AG04449 (cell line): ENCODE results near the gene SPTBN1.

Experiments
- CTCF ChIA-PET: fragments of 350-600 bp; formaldehyde crosslinking; extraction: SDS; loops from one replicate; lab custom pipeline; 2021; ENCODE audit warnings: antibody characterized with exemption; lab: Yijun Ruan, JAX
- POLR2A ChIA-PET: fragments of 400-600, 350-600 bp; formaldehyde crosslinking; extraction: SDS; loops from one replicate; lab custom pipeline; 2020; ENCODE audit warnings: antibody characterized with exemption, inconsistent platforms; lab: Yijun Ruan, JAX
- DNase-seq: peaks from one replicate; pipeline ENCODE4 v3.0.0-alpha.2; 2010; ENCODE audit warnings: low read depth, low spot score
- H3K4me3 ChIP-seq: 2 replicates; pipeline ENCODE4 v1.5.1; 2011; ENCODE audit warnings: low read depth, mild to moderate bottlenecking, control low read depth, low read length
- TF ChIP-seq, protein P1 (sequence below): IDR thresholded peaks from one replicate; pipeline ENCODE4 v1.5.1; 2011; ENCODE audit warnings: mild to moderate bottlenecking, moderate library complexity, low read length, control low read depth, inconsistent platforms; ENCODE audit not compliant: insufficient read depth; ENCODE audit errors: missing control alignments

SPTBN1 gene

GRCh38 chr2:54627973-54628372 lies 171.8 kb downstream of the SPTBN1 start:
- TF ChIP-seq, protein P1, sequence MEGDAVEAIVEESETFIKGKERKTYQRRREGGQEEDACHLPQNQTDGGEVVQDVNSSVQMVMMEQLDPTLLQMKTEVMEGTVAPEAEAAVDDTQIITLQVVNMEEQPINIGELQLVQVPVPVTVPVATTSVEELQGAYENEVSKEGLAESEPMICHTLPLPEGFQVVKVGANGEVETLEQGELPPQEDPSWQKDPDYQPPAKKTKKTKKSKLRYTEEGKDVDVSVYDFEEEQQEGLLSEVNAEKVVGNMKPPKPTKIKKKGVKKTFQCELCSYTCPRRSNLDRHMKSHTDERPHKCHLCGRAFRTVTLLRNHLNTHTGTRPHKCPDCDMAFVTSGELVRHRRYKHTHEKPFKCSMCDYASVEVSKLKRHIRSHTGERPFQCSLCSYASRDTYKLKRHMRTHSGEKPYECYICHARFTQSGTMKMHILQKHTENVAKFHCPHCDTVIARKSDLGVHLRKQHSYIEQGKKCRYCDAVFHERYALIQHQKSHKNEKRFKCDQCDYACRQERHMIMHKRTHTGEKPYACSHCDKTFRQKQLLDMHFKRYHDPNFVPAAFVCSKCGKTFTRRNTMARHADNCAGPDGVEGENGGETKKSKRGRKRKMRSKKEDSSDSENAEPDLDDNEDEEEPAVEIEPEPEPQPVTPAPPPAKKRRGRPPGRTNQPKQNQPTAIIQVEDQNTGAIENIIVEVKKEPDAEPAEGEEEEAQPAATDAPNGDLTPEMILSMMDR: no peak
- ChIA-PET POLR2A (no interaction called here), CTCF (interaction anchor here (0.7 to 1.1 kb wide), 2 partner anchors 11 to 76 kb away, joined by 3 read pairs; no protein-coding TSS in a partner anchor)
- DNase-seq: no peak
- H3K4me3 ChIP-seq: no peak overlapping the region

DNA sequence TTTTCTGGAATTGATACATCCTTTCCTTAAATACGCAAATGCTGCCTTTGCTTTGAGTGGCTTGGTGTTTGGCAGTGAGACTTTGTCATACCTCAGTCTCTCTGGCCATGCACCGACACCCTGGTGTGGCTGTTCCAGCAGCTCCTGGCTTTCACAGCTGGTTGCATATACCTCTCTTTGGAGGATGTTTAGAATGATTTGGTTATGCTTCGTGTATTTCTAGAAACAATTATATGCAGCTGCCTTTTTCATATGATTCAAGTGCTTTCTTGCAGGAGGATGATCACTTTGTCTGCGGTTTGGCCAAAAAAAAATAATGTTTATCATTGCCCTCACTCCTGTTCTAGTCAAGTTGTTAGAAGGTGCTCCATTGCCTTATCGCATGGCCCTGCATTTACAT lies 172.3 kb downstream of the SPTBN1 start:
- ChIA-PET POLR2A (no interaction called here), CTCF (interaction anchor here (1.1 kb wide), 1 partner anchor 76 kb away, joined by 3 read pairs; no protein-coding TSS in a partner anchor)
- no peak for DNase-seq

DNA sequence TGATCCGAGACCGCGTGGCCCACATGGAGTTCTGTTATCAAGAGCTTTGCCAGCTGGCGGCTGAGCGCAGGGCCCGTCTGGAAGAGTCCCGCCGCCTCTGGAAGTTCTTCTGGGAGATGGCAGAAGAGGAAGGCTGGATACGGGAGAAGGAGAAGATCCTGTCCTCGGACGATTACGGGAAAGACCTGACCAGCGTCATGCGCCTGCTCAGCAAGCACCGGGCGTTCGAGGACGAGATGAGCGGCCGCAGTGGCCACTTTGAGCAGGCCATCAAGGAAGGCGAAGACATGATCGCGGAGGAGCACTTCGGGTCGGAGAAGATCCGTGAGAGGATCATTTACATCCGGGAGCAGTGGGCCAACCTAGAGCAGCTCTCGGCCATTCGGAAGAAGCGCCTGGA lies 172.8 kb downstream of the SPTBN1 start:
- no peak for DNase-seq
- ChIA-PET CTCF (interaction anchor here (1.1 kb wide), 1 partner anchor 75 kb away, joined by 3 read pairs; no protein-coding TSS in a partner anchor), POLR2A (no interaction called here)
- H3K4me3 ChIP-seq: no peak overlapping the region
- TF ChIP-seq, protein P1: no peak

More for the DNA sequence above, 172.3 kb downstream of the SPTBN1 start:
- TF ChIP-seq, protein P1: no peak
- H3K4me3 ChIP-seq: no peak overlapping the region

GRCh38 chr2:54629390-54629789 lies 173.3 kb downstream of the SPTBN1 start:
- no peak for DNase-seq
- ChIA-PET CTCF (interaction anchor here (1.2 kb wide), 1 partner anchor 44 kb away, joined by 3 read pairs; no protein-coding TSS in a partner anchor), POLR2A (no interaction called here)
- TF ChIP-seq, protein P1: no peak
- H3K4me3 ChIP-seq: no peak overlapping the region

GRCh38 chr2:54629914-54630857 lies 174.1 kb downstream of the SPTBN1 start:
- CTCF ChIA-PET: interaction anchor here (1.2 to 1.6 kb wide), 2 partner anchors 14 to 43 kb away, joined by 3 to 4 read pairs; no protein-coding TSS in a partner anchor
- POLR2A ChIA-PET: no interaction called here
- DNase-seq: no peak
- no peak overlapping the region for H3K4me3 ChIP-seq
- TF ChIP-seq, protein P1: no peak
